GM18505 (cell line): ENCODE measurements around the gene PARD3.

ENCODE experiments used
- ATAC-seq: cut with Tn5 transposase; IDR thresholded peaks from one replicate; pipeline ENCODE4 v1.9.1; 2021; ENCODE audit not compliant: unreplicated experiment
- POLR2A ChIP-seq: IDR thresholded peaks from 4 replicates; pipeline ENCODE4 v1.6.1; 2011; ENCODE audit warnings: borderline replicate concordance; ENCODE audit not compliant: insufficient read depth, insufficient read length; ENCODE audit errors: extremely low read depth

Gene PARD3

DNA sequence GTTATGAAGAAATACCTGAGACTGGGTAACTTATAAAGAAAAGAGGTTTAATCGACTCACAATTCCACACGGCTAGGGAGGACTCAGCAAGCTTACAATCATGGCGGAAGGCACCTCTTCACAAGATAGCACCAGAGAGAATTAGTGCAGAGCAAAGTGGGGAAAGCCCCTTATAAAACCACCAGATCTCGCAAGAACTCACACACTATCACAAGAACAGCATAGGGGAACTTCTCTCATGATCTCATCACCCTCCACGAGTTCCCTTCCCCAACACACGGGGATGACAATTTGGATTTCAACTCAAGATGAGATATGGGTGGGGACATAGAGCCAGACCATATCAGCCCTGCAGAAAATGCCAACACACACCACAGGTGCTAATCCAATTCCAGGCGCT is 218.7 kb downstream of the PARD3 start:
- no peak for TF ChIP-seq POLR2A

DNA sequence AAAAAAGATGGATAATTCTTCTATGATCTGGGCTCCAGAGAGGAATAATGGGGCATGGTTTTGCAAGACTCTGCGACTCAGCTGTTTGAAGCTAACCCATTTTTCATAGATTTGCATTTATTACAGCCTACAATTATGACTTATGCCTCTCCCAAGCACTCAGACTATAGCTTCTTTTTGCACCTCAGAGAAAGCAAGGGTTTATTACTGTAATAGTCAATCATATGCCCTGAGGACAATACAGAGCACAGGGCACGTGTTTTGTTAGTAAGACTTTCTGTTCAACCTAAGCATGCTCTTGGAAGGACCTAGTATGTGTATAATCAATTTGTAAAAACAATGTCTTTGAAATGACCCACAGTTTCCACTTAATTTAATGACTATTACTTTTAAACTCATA is 221.2 kb downstream of the PARD3 start:
- no peak for TF ChIP-seq POLR2A
- ATAC-seq: no peak

More for the DNA sequence above, 218.7 kb downstream of the PARD3 start:
- no peak for ATAC-seq

GRCh38 chr10:34593374-34593890 is 221.7 kb downstream of the PARD3 start:
- TF ChIP-seq POLR2A: no peak
- ATAC-seq: no peak

GRCh38 chr10:34590793-34591192 is 224.3 kb downstream of the PARD3 start:
- no peak for TF ChIP-seq POLR2A
- no peak for ATAC-seq

GRCh38 chr10:34589275-34589674 is 225.8 kb downstream of the PARD3 start:
- no peak for TF ChIP-seq POLR2A
- no peak for ATAC-seq

DNA sequence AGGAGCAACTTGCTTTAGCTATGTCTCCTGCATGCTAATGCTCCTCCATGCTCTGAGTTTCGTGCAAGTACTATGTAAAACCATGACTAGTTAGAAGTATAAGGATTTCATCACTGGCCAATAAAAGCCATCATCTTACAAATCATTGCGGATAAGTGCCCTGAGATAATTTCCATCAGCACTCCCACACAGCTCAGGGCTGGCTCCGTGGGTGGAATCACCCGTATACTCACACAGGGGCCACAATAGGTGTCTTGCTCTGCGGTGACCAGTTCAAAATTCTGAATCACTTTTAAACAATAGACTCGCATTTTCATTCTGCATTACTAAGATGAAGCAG is 227.4 kb downstream of the PARD3 start:
- TF ChIP-seq POLR2A: no peak
- no peak for ATAC-seq

- ATAC-seq: no peak
- TF ChIP-seq POLR2A: no peak
Measured at GRCh38 chr10:34587002-34587679, 228.0 kb downstream of the PARD3 start.

GRCh38 chr10:34585422-34586112 is 229.5 kb downstream of the PARD3 start:
- no peak for TF ChIP-seq POLR2A
- ATAC-seq: no peak

- no peak for TF ChIP-seq POLR2A
- ATAC-seq: no peak
Measured at GRCh38 chr10:34584164-34584563, 230.9 kb downstream of the PARD3 start.

DNA sequence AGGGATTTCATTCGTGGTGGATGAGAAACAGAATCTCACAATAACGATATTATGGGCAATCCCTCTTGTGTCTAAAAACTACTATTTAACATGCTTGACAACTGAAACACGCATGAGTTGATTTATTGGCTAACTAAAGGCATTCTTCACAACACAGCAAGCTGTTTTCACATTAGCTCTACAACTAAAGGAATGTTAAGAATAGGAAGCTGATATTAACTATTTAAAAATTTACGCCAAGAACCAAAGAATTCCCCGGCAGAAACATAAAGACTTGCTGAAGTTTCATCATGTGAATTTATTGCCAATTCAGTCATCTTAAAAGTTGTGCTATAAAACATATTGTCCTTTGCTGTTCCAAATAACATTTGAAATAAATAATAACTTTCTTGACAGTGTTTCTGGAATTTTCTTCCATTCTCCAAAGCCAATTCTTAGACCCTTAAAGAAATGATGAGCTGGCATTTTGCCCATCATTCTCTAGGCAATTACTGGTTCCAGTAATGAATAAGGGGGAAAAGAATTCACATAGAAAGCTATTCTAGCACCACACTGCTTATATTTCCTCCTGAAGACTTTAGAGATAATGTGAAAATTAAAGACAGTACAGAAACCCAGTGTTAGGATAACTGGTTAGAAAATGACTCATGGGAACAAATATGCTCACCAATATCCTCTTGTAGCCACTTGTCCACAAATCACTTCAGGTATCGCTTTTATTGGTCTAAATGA is 233.1 kb downstream of the PARD3 start:
- ATAC-seq: no peak
- TF ChIP-seq POLR2A: no peak

GRCh38 chr10:34580643-34581042 is 234.5 kb downstream of the PARD3 start:
- no peak for TF ChIP-seq POLR2A
- ATAC-seq: no peak

GRCh38 chr10:34580214-34580613 is 234.9 kb downstream of the PARD3 start:
- ATAC-seq: no peak
- no peak for TF ChIP-seq POLR2A

DNA sequence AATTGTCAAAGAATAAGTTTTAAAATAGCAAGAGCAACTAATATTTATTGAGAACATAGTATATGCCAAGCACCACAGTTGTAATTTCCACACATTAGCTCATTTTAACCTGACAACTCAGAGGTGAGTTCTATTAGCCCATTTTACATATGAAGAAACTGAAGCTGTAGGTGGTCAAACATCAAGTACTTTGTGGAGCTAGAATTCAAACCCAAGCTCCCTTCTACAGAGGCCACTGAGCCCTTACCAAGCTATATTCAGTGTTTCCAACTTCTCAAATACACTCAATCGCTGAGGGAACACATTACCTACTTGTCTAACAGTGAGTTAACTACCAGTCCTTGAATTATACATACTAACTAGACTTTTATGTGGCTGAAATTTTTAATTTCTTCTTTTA is 236.6 kb downstream of the PARD3 start:
- ATAC-seq: no peak
- no peak for TF ChIP-seq POLR2A

GRCh38 chr10:34576797-34577196 is 238.3 kb downstream of the PARD3 start:
- ATAC-seq: no peak

DNA sequence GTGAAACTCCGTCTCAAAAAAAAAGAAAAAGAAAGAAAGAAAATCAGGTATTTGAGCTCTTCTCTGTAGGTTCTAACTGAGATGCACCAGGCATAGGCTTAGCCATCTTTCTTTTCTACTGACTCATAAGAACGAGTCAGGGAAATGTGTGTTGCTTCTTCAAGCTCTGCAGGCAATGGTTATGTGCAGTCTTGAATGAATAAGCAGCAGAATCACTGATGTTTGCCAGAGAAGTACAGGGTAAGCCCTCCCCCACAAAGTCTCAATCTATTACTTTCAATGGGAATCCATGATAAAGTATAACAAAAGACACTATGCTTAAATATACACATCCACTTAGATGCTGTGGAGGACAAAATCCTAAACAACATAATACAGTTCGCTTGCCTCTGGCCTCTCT is 239.2 kb downstream of the PARD3 start:
- ATAC-seq: no peak
- TF ChIP-seq POLR2A: no peak

More at GRCh38 chr10:34576797-34577196, 238.3 kb downstream of the PARD3 start:
- TF ChIP-seq POLR2A: no peak
